ENCODE data around the gene ID3. TPM values are rescaled to one million over a fixed set of nuclear protein-coding genes. Genes with fewer than 3 reads are reported as not detected.

The ID3 gene
- total RNA-seq, 1 donor from 2014 or later = 40.9 TPM

- peak; percentile 90 for DNase-seq (ENCODE audit: low read depth, low spot score)
- H3K9me3 Mint-ChIP-seq = no peaks in the 10 kb centered on the region
- peaks cover 14% of the 10 kb centered on the region for H3K4me1 Mint-ChIP-seq
- H3K36me3 Mint-ChIP-seq (ENCODE audit: low read depth) = no peaks in the 10 kb centered on the region
- peaks cover 4% of the 10 kb centered on the region for H3K27me3 Mint-ChIP-seq (ENCODE audit: low read depth)
- peak; percentile 97 for TF ChIP-seq CTCF (conservative IDR thresholded peaks at IDR 0.05)
- H3K27ac Mint-ChIP-seq (ENCODE audit: unreplicated experiment) = no peak overlapping the region
- H3K4me3 Mint-ChIP-seq = peak overlapping the region; percentile 5
These were observed 19.5 kb downstream of the ID3 start for GRCh38 chr1:23539698-23540266.

GRCh38 chr1:23537296-23537973 lies 21.9 kb downstream of the ID3 start:
- H3K4me1 Mint-ChIP-seq = peaks cover 11% of the 10 kb centered on the region
- no peak for TF ChIP-seq CTCF (conservative IDR thresholded peaks at IDR 0.05)
- H3K27me3 Mint-ChIP-seq (ENCODE audit: low read depth) = peaks cover 4% of the 10 kb centered on the region

GRCh38 chr1:23533246-23534023 lies 25.9 kb downstream of the ID3 start:
- no peaks in the 10 kb centered on the region for H3K36me3 Mint-ChIP-seq (ENCODE audit: low read depth)
- no peaks in the 10 kb centered on the region for H3K27me3 Mint-ChIP-seq (ENCODE audit: low read depth)
- TF ChIP-seq CTCF (conservative IDR thresholded peaks at IDR 0.05) = no peak
- peak overlapping the region; percentile 79 for H3K4me3 Mint-ChIP-seq
- no peak overlapping the region for H3K27ac Mint-ChIP-seq (ENCODE audit: unreplicated experiment)
- no peaks in the 10 kb centered on the region for H3K9me3 Mint-ChIP-seq
- DNase-seq (ENCODE audit: low read depth, low spot score) = no peak
- peaks cover 39% of the 10 kb centered on the region for H3K4me1 Mint-ChIP-seq

More at GRCh38 chr1:23537296-23537973, 21.9 kb downstream of the ID3 start:
- Mint-ChIP-seq H3K27ac (ENCODE audit: unreplicated experiment) (no peak overlapping the region), H3K4me3 (no peak overlapping the region), H3K36me3 (ENCODE audit: low read depth) (no peaks in the 10 kb centered on the region), H3K9me3 (no peaks in the 10 kb centered on the region)
- no peak for DNase-seq (ENCODE audit: low read depth, low spot score)

- no peaks in the 10 kb centered on the region for H3K9me3 Mint-ChIP-seq
- no peak for DNase-seq (ENCODE audit: low read depth, low spot score)
- H3K4me1 Mint-ChIP-seq = peaks cover 38% of the 10 kb centered on the region
- TF ChIP-seq CTCF (conservative IDR thresholded peaks at IDR 0.05) = no peak
- no peaks in the 10 kb centered on the region for H3K27me3 Mint-ChIP-seq (ENCODE audit: low read depth)
- peak overlapping the region; percentile 93 for H3K27ac Mint-ChIP-seq (ENCODE audit: unreplicated experiment)
- peak overlapping the region; percentile 91 for H3K4me3 Mint-ChIP-seq
- H3K36me3 Mint-ChIP-seq (ENCODE audit: low read depth) = no peaks in the 10 kb centered on the region
These were observed 27.7 kb downstream of the ID3 start for GRCh38 chr1:23531562-23532094.

GRCh38 chr1:23530747-23531561 lies 28.3 kb downstream of the ID3 start, which contains the start of gene E2F2:
E2F2 (minus strand) TSS chr1:23531233; CDS start chr1:23530793, 440 bp downstream.
- peak; percentile 71 for DNase-seq (ENCODE audit: low read depth, low spot score)
- peak within 1 kb of the TSS; percentile 91 for H3K4me3 Mint-ChIP-seq
- no peaks in the 10 kb centered on the region for H3K9me3 Mint-ChIP-seq
- peak within 1 kb of the TSS; percentile 93 for H3K27ac Mint-ChIP-seq (ENCODE audit: unreplicated experiment)
- peak; percentile 19 for TF ChIP-seq CTCF (conservative IDR thresholded peaks at IDR 0.05)
- peaks cover 44% of the 10 kb centered on the region for H3K4me1 Mint-ChIP-seq
- no peaks in the 10 kb centered on the region for H3K27me3 Mint-ChIP-seq (ENCODE audit: low read depth)
- no peaks in the 10 kb centered on the region for H3K36me3 Mint-ChIP-seq (ENCODE audit: low read depth)

All from neural crest cell (in vitro differentiated cells).